ENCODE measurements around the gene TBC1D14. TPM values are rescaled to one million over a fixed set of nuclear protein-coding genes. Genes with fewer than 3 reads are reported as not detected.

Gene TBC1D14
- total RNA-seq, 1 experiment from 2014 or later = 54.0 TPM

GRCh38 chr4:6925357-6925836, 15.8 kb downstream of the TBC1D14 start:
- Mint-ChIP-seq H3K4me1 (ENCODE audit: low read depth, unreplicated experiment) (peaks cover 27% of the 10 kb centered on the region), H3K9me3 (ENCODE audit: unreplicated experiment) (no peaks in the 10 kb centered on the region), H3K36me3 (ENCODE audit: insufficient read depth, unreplicated experiment) (peaks cover 36% of the 10 kb centered on the region), H3K4me3 (ENCODE audit: unreplicated experiment) (no peak overlapping the region), H3K27ac (ENCODE audit: unreplicated experiment) (no peak overlapping the region), H3K27me3 (ENCODE audit: insufficient read depth, unreplicated experiment) (no peaks in the 10 kb centered on the region)
- no peak for TF ChIP-seq CTCF (IDR thresholded peaks at IDR 0.05; ENCODE audit: insufficient read depth in 1 of 2, low read depth in 1 of 2, low read length in 1 of 2, severe bottlenecking in 1 of 2, unreplicated experiment in 1 of 2)
- BruUV-seq (replicated peaks) = no TSS peak
- no peaks in the 10 kb centered on the region for H3K9me3 ChIP-seq
- peaks cover 4% of the 10 kb centered on the region; the same call in 1 of the 2 replicates for H3K4me1 ChIP-seq
- no peak overlapping the region for H3K4me3 ChIP-seq (ENCODE audit: low read depth, low read length)
- no peaks in the 10 kb centered on the region for H3K27me3 ChIP-seq (replicated peaks; ENCODE audit: control insufficient read depth, insufficient read depth, low read length)
- intact Hi-C loops (cut with micrococcal nuclease; ENCODE audit: unreplicated experiment) = no loop called here
- ChIA-PET POLR2A (no interaction called here), CTCF (interaction anchor here (1.1 kb wide), 1 partner anchor 9 kb away, joined by 3 read pairs; no protein-coding TSS in a partner anchor)
- no peak for DNase-seq
- no peaks in the 10 kb centered on the region for H3K36me3 ChIP-seq (ENCODE audit: control insufficient read depth, insufficient read depth, low read length)

GRCh38 chr4:6926081-6926480, 16.5 kb downstream of the TBC1D14 start:
- Histone ChIP-seq H3K9me3 (no peaks in the 10 kb centered on the region), H3K4me3 (ENCODE audit: low read depth, low read length) (no peak overlapping the region), H3K4me1 (peaks cover 4% of the 10 kb centered on the region; the same call in 1 of the 2 replicates), H3K36me3 (ENCODE audit: control insufficient read depth, insufficient read depth, low read length) (no peaks in the 10 kb centered on the region), H3K27me3 (replicated peaks; ENCODE audit: control insufficient read depth, insufficient read depth, low read length) (no peaks in the 10 kb centered on the region)
- ChIA-PET CTCF (no interaction called here), POLR2A (no interaction called here)
- Mint-ChIP-seq H3K27me3 (ENCODE audit: insufficient read depth, unreplicated experiment) (no peaks in the 10 kb centered on the region), H3K9me3 (ENCODE audit: unreplicated experiment) (no peaks in the 10 kb centered on the region), H3K4me3 (ENCODE audit: unreplicated experiment) (no peak overlapping the region), H3K4me1 (ENCODE audit: low read depth, unreplicated experiment) (peaks cover 24% of the 10 kb centered on the region), H3K27ac (ENCODE audit: unreplicated experiment) (no peak overlapping the region), H3K36me3 (ENCODE audit: insufficient read depth, unreplicated experiment) (peaks cover 37% of the 10 kb centered on the region)
- TF ChIP-seq CTCF (IDR thresholded peaks at IDR 0.05; ENCODE audit: insufficient read depth in 1 of 2, low read depth in 1 of 2, low read length in 1 of 2, severe bottlenecking in 1 of 2, unreplicated experiment in 1 of 2) = no peak
- intact Hi-C loops (cut with micrococcal nuclease; ENCODE audit: unreplicated experiment) = no loop called here
- DNase-seq = no peak
- BruUV-seq (replicated peaks) = no TSS peak

- POLR2A ChIA-PET = no interaction called here
- BruUV-seq (replicated peaks) = no TSS peak
- no peaks in the 10 kb centered on the region for H3K9me3 ChIP-seq
- H3K36me3 ChIP-seq (ENCODE audit: control insufficient read depth, insufficient read depth, low read length) = no peaks in the 10 kb centered on the region
- peaks cover 2% of the 10 kb centered on the region for H3K9me3 Mint-ChIP-seq (ENCODE audit: unreplicated experiment)
- H3K27ac Mint-ChIP-seq (ENCODE audit: unreplicated experiment) = no peak overlapping the region
- no peak overlapping the region for H3K4me3 Mint-ChIP-seq (ENCODE audit: unreplicated experiment)
- no peaks in the 10 kb centered on the region for H3K27me3 ChIP-seq (replicated peaks; ENCODE audit: control insufficient read depth, insufficient read depth, low read length)
- H3K27me3 Mint-ChIP-seq (ENCODE audit: insufficient read depth, unreplicated experiment) = no peaks in the 10 kb centered on the region
- peaks cover 4% of the 10 kb centered on the region; the same call in 1 of the 2 replicates for H3K4me1 ChIP-seq
- peaks cover 40% of the 10 kb centered on the region for H3K36me3 Mint-ChIP-seq (ENCODE audit: insufficient read depth, unreplicated experiment)
- no peak for TF ChIP-seq CTCF (IDR thresholded peaks at IDR 0.05; ENCODE audit: insufficient read depth in 1 of 2, low read depth in 1 of 2, low read length in 1 of 2, severe bottlenecking in 1 of 2, unreplicated experiment in 1 of 2)
- CTCF ChIA-PET = interaction anchor here (0.6 kb wide), 3 partner anchors 15 to 341 kb away, joined by 3 to 4 read pairs (median 3); no protein-coding TSS in a partner anchor
- intact Hi-C loops (cut with micrococcal nuclease; ENCODE audit: unreplicated experiment) = no loop called here
- no peak overlapping the region for H3K4me3 ChIP-seq (ENCODE audit: low read depth, low read length)
- no peak for DNase-seq
- peaks cover 24% of the 10 kb centered on the region for H3K4me1 Mint-ChIP-seq (ENCODE audit: low read depth, unreplicated experiment)
Measured at GRCh38 chr4:6926681-6927478, 17.3 kb downstream of the TBC1D14 start.
